Chondrocyte (in vitro differentiated cells): ENCODE measurements around the gene TOP1. TPM values are rescaled to one million over a fixed set of nuclear protein-coding genes. Genes with fewer than 3 reads are reported as not detected.

Source experiments
- DNase-seq: peaks from one replicate; pipeline ENCODE4 v3.0.0; 2021; ENCODE audit warnings: mixed read lengths, low spot score
- H3K27ac Mint-ChIP-seq: one replicate; pipeline ENCODE4 v1.8.0; 2021; ENCODE audit warnings: mild to moderate bottlenecking, moderate library complexity, mixed read lengths; ENCODE audit not compliant: unreplicated experiment
- H3K27me3 Mint-ChIP-seq: 2 replicates; pipeline ENCODE4 v1.8.0; 2021; ENCODE audit warnings: low read depth, mixed read lengths
- H3K36me3 Mint-ChIP-seq: 2 replicates; pipeline ENCODE4 v1.8.0; 2021; ENCODE audit warnings: low read depth, mixed read lengths
- H3K4me1 Mint-ChIP-seq: 2 replicates; pipeline ENCODE4 v1.8.0; 2021; ENCODE audit warnings: low read depth, mild to moderate bottlenecking, mixed read lengths
- H3K4me3 Mint-ChIP-seq: one replicate; pipeline ENCODE4 v1.8.0; 2021; ENCODE audit warnings: mild to moderate bottlenecking, moderate library complexity, mixed read lengths; ENCODE audit not compliant: unreplicated experiment
- H3K9me3 Mint-ChIP-seq: 2 replicates; pipeline ENCODE4 v1.8.0; 2021; ENCODE audit warnings: low read depth, mixed read lengths
- CTCF ChIP-seq: fragments of 200-600 bp; sonication (generic); IDR thresholded peaks from 2 replicates; pipeline ENCODE4 v1.5.0; 2021; ENCODE audit warnings: antibody characterized with exemption, mild to moderate bottlenecking, moderate library complexity
- total RNA-seq: library from RNA; stranded (reverse); gene quantifications from 3 replicates; pipeline ENCODE4 v1.2.1, GENCODE V29; 2021

TOP1 gene
- total RNA-seq, 1 donor from 2014 or later, result 39.0 TPM

DNA sequence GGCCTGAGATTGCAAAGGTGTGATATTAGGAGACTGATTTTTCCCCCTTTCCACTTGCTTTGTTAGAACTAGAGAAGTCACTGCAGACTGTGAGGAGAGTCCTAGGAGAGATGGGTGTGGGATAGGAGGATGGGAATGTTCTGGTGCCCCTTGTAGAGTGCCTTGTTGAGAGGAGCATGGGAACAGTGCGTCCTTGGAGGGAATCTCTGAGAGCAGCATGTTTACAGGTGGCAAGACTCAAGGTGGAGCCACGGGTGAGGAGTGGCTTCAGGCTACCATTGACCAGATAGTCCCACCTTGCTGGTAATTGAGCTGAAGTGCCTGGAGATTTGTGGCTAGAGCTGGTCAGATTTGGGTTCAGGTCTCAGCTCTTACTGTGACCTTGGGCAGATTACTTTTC is 114.7 kb downstream of the TOP1 start:
- H3K4me1 Mint-ChIP-seq, result peaks cover 79% of the 10 kb centered on the region
- H3K27me3 Mint-ChIP-seq, result no peaks in the 10 kb centered on the region
- no peaks in the 10 kb centered on the region for H3K36me3 Mint-ChIP-seq
- no peaks in the 10 kb centered on the region for H3K9me3 Mint-ChIP-seq
- TF ChIP-seq CTCF, result no peak
- peak; percentile 15 for DNase-seq
- H3K4me3 Mint-ChIP-seq, result no peak overlapping the region
- peak overlapping the region; percentile 5 for H3K27ac Mint-ChIP-seq

DNA sequence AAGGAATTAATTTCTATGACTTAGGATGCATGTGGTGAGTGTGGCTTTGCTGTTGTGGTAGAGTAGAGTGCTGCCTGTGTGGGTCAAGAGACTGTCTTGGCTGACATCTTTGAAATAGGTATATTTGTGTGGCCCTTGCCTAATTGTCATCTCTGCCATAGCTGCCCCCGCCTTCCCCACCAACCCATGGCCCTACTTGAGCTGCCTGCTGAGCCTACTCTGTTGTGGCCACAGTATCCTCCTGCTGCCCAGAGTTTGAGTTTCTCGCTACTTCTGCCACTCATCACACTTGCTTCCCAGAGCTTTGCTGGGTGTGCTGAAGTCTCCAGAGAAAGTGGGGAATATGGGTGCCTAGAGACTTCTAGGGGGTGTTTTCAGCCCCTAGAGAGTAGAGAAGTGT is 116.7 kb downstream of the TOP1 start:
- Mint-ChIP-seq H3K4me1 (peaks cover 67% of the 10 kb centered on the region), H3K9me3 (no peaks in the 10 kb centered on the region), H3K4me3 (no peak overlapping the region), H3K27me3 (no peaks in the 10 kb centered on the region), H3K36me3 (no peaks in the 10 kb centered on the region), H3K27ac (no peak overlapping the region)
- peak; percentile 54 for DNase-seq
- no peak for TF ChIP-seq CTCF

DNA sequence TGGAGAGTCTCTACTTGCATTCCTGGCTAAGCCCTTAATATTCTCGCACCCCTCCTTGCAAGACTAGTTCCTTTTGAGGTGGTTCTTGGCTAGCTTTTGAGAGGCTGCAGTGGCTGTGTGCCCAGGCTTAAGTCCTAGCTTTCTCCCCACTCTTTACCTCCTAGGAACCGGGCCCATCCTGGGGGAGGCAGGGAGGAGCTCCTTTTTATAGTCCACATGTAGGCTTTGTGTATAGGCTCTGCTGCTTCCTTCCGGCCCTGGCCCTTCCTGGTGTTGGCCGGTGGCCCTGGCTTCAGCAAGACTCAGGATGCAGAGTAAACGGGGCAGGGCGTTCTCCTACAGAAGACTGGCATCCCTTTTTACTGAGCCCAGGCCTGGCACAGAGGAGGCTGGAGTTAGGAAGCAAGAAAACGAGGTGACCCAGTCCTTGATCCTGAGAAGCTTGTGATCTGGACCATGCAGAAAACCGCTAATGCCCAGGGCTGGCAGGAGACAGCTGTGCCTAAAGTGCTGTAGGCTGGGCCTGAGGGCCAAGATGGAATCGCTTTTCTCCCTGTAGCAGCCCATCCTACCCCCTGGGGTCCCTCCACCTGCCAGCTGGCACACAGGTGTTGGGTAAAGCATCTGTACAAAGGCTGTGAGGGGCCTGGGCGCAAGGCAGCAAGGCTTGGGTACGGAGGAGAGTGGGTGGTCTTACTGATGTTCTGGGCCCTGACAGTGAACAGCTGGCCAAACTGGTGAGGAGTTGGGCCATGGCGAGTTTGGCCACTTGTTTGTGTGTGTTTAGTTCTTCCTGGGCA is 117.4 kb downstream of the TOP1 start:
- Mint-ChIP-seq H3K36me3 (no peaks in the 10 kb centered on the region), H3K4me1 (peaks cover 60% of the 10 kb centered on the region), H3K27ac (peak overlapping the region; percentile 2), H3K9me3 (no peaks in the 10 kb centered on the region), H3K4me3 (no peak overlapping the region), H3K27me3 (no peaks in the 10 kb centered on the region)
- no peak for TF ChIP-seq CTCF
- DNase-seq, result peak; percentile 70

- H3K36me3 Mint-ChIP-seq, result no peaks in the 10 kb centered on the region
- no peak for TF ChIP-seq CTCF
- no peaks in the 10 kb centered on the region for H3K27me3 Mint-ChIP-seq
- no peaks in the 10 kb centered on the region for H3K9me3 Mint-ChIP-seq
- no peak overlapping the region for H3K4me3 Mint-ChIP-seq
- peak overlapping the region; percentile 54 for H3K27ac Mint-ChIP-seq
- DNase-seq, result peak; percentile 18
- H3K4me1 Mint-ChIP-seq, result peaks cover 56% of the 10 kb centered on the region
Measured at GRCh38 chr20:41147767-41148191, 119.2 kb downstream of the TOP1 start.

GRCh38 chr20:41148942-41149341 is 120.3 kb downstream of the TOP1 start:
- peaks cover 56% of the 10 kb centered on the region for H3K4me1 Mint-ChIP-seq
- H3K9me3 Mint-ChIP-seq, result no peaks in the 10 kb centered on the region
- no peak for TF ChIP-seq CTCF
- no peaks in the 10 kb centered on the region for H3K36me3 Mint-ChIP-seq
- H3K4me3 Mint-ChIP-seq, result no peak overlapping the region
- H3K27me3 Mint-ChIP-seq, result no peaks in the 10 kb centered on the region
- H3K27ac Mint-ChIP-seq, result no peak overlapping the region
- no peak for DNase-seq
